HG02759 (cell line): ENCODE measurements around the gene ZNF134.

ENCODE experiments used
- ATAC-seq: cut with Tn5 transposase; IDR thresholded peaks from one replicate; pipeline ENCODE4 v1.9.1; 2021; ENCODE audit warnings: mild to moderate bottlenecking, moderate library complexity; ENCODE audit not compliant: unreplicated experiment

Gene ZNF134

GRCh38 chr19:57637379-57637778 lies 23.3 kb downstream of the ZNF134 start:
- ATAC-seq: no peak

GRCh38 chr19:57641715-57642234 lies 27.7 kb downstream of the ZNF134 start:
- no peak for ATAC-seq

GRCh38 chr19:57642396-57643046 lies 28.5 kb downstream of the ZNF134 start:
- ATAC-seq: no peak

- ATAC-seq: no peak
Measured at GRCh38 chr19:57643734-57644133, 29.7 kb downstream of the ZNF134 start.

GRCh38 chr19:57648331-57649003 lies 34.4 kb downstream of the ZNF134 start:
- ATAC-seq: no peak

- ATAC-seq: no peak
Measured at GRCh38 chr19:57651654-57651996, 37.6 kb downstream of the ZNF134 start.

GRCh38 chr19:57653689-57654088 lies 39.6 kb downstream of the ZNF134 start:
- no peak for ATAC-seq

- no peak for ATAC-seq
Measured at GRCh38 chr19:57655443-57655842, 41.4 kb downstream of the ZNF134 start.

- no peak for ATAC-seq
Measured at GRCh38 chr19:57656346-57656745, 42.3 kb downstream of the ZNF134 start.

GRCh38 chr19:57664269-57665127 lies 50.5 kb downstream of the ZNF134 start:
- ATAC-seq: no peak

GRCh38 chr19:57665261-57665806 lies 51.3 kb downstream of the ZNF134 start:
- ATAC-seq: no peak

GRCh38 chr19:57667228-57667627 lies 53.2 kb downstream of the ZNF134 start:
- ATAC-seq: no peak

- ATAC-seq: no peak
Measured at GRCh38 chr19:57668635-57669034, 54.6 kb downstream of the ZNF134 start, which contains the start of gene ZSCAN4. ZSCAN4 (plus strand) TSS chr19:57668935; CDS start chr19:57676146, 7,211 bp downstream.

- ATAC-seq: no peak
Measured at GRCh38 chr19:57671124-57671895, 57.3 kb downstream of the ZNF134 start.

GRCh38 chr19:57672466-57672865 lies 58.4 kb downstream of the ZNF134 start:
- ATAC-seq: no peak
